Measurements from ENCODE around the gene BBS2. TPM values are rescaled to one million over a fixed set of nuclear protein-coding genes. Genes with fewer than 3 reads are reported as not detected.

The BBS2 gene
- total and polyA plus RNA-seq, 2 of the 4 experiments (the other 2 are of a cell fraction) = 18.6 to 32.3 TPM

DNA sequence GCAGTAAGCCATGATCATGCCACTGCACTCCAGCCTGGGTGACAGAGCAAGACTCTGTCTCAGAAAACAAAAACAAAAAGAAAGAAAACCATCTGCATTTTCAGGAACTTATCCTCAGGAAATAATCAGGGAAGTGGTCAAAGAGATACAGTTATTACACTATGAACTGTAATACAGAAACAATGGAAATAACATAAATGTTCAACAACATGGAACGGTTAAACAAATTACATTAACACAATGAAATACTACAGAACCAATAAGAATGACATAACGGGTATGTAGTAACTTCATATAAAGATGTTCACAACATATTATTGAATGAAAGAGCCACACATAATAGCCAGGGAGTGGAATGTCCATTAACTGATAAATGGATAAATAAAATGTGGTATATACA is 6.7 kb downstream of the BBS2 start:
- Histone ChIP-seq H2AFZ (replicated peaks; ENCODE audit: low read length, poor library complexity) (no peak overlapping the region), H4K5ac (ENCODE audit: low read depth, low read length) (no peak overlapping the region), H3K9ac (ENCODE audit: low read depth, low read length) (no peak overlapping the region), H3K9me1 (ENCODE audit: insufficient read depth, low read length) (peaks cover 2% of the 10 kb centered on the region), H2AK5ac (ENCODE audit: low read depth, low read length) (no peak overlapping the region), H4K20me1 (ENCODE audit: insufficient read depth, low read length) (0 out of 2 replicates have a peak, but pooled peaks cover 6% of the 10 kb centered on the region), H3K27me3 (ENCODE audit: control insufficient read depth, insufficient read depth, low read length) (no peaks in the 10 kb centered on the region), H4K91ac (ENCODE audit: insufficient read depth, low read depth, low read length) (no peak overlapping the region), H3K56ac (ENCODE audit: extremely low read depth, insufficient read depth, low read length) (no peak overlapping the region), H3K4me3 (ENCODE audit: insufficient read depth, low read depth, low read length) (no peak overlapping the region), H2AK9ac (replicated peaks; ENCODE audit: low read depth, low read length, poor library complexity) (no peak overlapping the region), H2BK120ac (ENCODE audit: low read depth, low read length) (no peak overlapping the region), H3K36me3 (ENCODE audit: control insufficient read depth, insufficient read depth, low read length) (peaks cover 10% of the 10 kb centered on the region), H3K79me1 (ENCODE audit: low read depth in 1 of 2, low read length in 2 of 2) (peaks cover 9 to 14% of the 10 kb centered on the region in 2 experiments), H3K4ac (ENCODE audit: low read depth, low read length) (no peak overlapping the region), H3K9me3 (ENCODE audit: control insufficient read depth, insufficient read depth, low read length) (no peaks in the 10 kb centered on the region), H2BK5ac (ENCODE audit: low read depth, low read length, poor library complexity, severe bottlenecking) (no peak overlapping the region), H3K4me1 (ENCODE audit: control insufficient read depth, insufficient read depth, low read length) (no peaks in the 10 kb centered on the region; the same call in 1 of the 2 replicates), H2BK20ac (ENCODE audit: low read depth, low read length) (no peak overlapping the region), H3K23ac (ENCODE audit: low read depth, low read length) (no peak overlapping the region), H3K14ac (replicated peaks; ENCODE audit: low read depth, low read length) (no peak overlapping the region), H4K8ac (ENCODE audit: low read depth in 2 of 2, low read length in 2 of 2) (no peak overlapping the region), H3K18ac (ENCODE audit: low read depth, low read length) (no peak overlapping the region), H3K4me2 (ENCODE audit: low read depth, low read length) (no peak overlapping the region), H2BK15ac (ENCODE audit: low read depth, low read length) (no peak overlapping the region), H3K27ac (ENCODE audit: insufficient read depth, low read length) (no peak overlapping the region)
- no TSS peak for BruUV-seq (replicated peaks)
- TF ChIP-seq, protein P1, sequence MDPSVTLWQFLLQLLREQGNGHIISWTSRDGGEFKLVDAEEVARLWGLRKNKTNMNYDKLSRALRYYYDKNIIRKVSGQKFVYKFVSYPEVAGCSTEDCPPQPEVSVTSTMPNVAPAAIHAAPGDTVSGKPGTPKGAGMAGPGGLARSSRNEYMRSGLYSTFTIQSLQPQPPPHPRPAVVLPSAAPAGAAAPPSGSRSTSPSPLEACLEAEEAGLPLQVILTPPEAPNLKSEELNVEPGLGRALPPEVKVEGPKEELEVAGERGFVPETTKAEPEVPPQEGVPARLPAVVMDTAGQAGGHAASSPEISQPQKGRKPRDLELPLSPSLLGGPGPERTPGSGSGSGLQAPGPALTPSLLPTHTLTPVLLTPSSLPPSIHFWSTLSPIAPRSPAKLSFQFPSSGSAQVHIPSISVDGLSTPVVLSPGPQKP (IDR thresholded peaks at IDR 0.05; ENCODE audit: borderline replicate concordance, low read depth, low read length) = no peak
- TF ChIP-seq NFE2L2 (IDR thresholded peaks at IDR 0.05; ENCODE audit: low read depth, low read length) (no peak), CTCF (conservative IDR thresholded peaks at IDR 0.05; ENCODE audit: low read depth, low read length) (no peak), RFX5 (IDR thresholded peaks at IDR 0.05; ENCODE audit: low read depth, low read length) (no peak), SMC3 (IDR thresholded peaks at IDR 0.05; ENCODE audit: low read depth, low read length) (no peak), CHD1 (IDR thresholded peaks at IDR 0.05; ENCODE audit: low read depth, low read length) (no peak), BHLHE40 (IDR thresholded peaks at IDR 0.05; ENCODE audit: low read depth, low read length) (no peak), CEBPB (IDR thresholded peaks at IDR 0.05; ENCODE audit: low read depth, low read length) (no peak), MAZ (IDR thresholded peaks at IDR 0.05; ENCODE audit: borderline replicate concordance, low read depth, low read length) (no peak), FOS (IDR thresholded peaks at IDR 0.05; ENCODE audit: low read depth, low read length) (no peak), RAD21 (IDR thresholded peaks at IDR 0.05; ENCODE audit: low read length) (no peak), MXI1 (IDR thresholded peaks at IDR 0.05; ENCODE audit: borderline replicate concordance, low read depth, low read length) (no peak)
- ChIA-PET POLR2A (ENCODE audit: unreplicated experiment) (no interaction called here), CTCF (interaction anchor here (1.3 to 1.4 kb wide), 3 partner anchors 10 to 189 kb away, joined by 5 to 8 read pairs (median 6); no protein-coding TSS in a partner anchor)
- intact Hi-C loops (cut with micrococcal nuclease) (no loop called here), in situ Hi-C loops (cut with MboI; ENCODE audit: low sequenced_read_pairs) (loop anchor here (5.0 kb wide), 1 partner anchor 89 kb away; no protein-coding TSS in a partner anchor), dilution Hi-C loops (cut with HindIII; ENCODE audit: low sequenced_read_pairs, unreplicated experiment) (no loop called here)
- no peak for DNase-seq
- no CpG with 5 or more reads among the region's 2 CpGs for WGBS, 2 experiments (ENCODE audit: extremely low coverage in 2 of 2, insufficient read length in 1 of 2)
- no peak for ATAC-seq (ENCODE audit: low read depth)
